HG03045 (cell line): ENCODE results near the gene DPAGT1.
"Not testable (repeated sequence)": the region's sequence is repeated elsewhere in the genome, so short reads cannot be mapped to it uniquely, and the experiment has no call there.

Source experiments
- ATAC-seq: cut with Tn5 transposase; IDR thresholded peaks from one replicate; pipeline ENCODE4 v1.9.1; 2021; ENCODE audit warnings: mild to moderate bottlenecking, moderate library complexity; ENCODE audit not compliant: unreplicated experiment

Gene DPAGT1

GRCh38 chr11:119101759-119102423 is at the start of gene DPAGT1:
DPAGT1 (minus strand) TSS chr11:119101853; CDS start chr11:119101655, 198 bp downstream.
- peak; percentile 77 for ATAC-seq

- no peak for ATAC-seq
Observed at GRCh38 chr11:119149786-119150275, 48.2 kb upstream of the DPAGT1 start.

DNA sequence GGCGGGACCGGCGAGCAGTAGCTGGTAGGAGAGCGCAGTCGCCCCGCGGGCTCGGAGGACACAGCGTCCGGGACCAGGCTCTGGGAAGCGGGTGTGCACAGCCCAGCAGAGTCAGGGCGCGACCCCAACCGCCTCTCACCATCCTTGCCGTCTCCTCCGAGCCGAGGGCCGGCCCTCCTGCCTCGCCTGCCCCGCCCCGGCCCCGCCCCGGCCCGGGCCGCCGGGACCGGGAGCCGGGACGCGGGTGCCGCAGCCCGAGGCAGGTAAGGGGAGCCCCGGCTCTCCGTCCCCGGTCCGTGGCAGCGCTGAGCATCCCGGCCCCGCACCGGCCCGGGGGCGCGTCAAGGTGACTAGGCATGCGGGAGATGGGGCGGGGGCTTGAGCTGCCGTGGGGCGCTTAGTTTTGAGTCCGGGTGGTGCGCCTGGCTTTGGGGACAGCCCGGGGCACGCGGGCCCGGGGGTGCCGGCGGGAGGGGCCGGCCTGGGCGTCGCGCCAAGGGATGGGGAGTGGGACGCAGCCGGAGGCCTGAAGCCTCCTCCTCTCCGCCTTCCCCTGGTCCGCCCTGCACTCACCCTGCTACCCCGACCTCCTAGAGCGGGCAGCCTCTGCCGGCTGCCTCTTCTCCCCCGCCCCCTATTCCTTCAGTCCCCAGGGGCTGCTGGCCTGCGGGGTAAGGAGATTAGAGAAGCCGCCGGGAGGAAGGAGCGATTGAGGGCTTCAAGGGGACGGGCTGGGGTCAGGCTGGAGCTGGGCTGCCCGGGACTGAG is 47.5 kb upstream of the DPAGT1 start, which contains the start of gene ABCG4:
ABCG4 (plus strand) TSS at position 35 of the 768 bp plus-strand sequence. CDS start 914 bp downstream, outside the sequence.
- no peak for ATAC-seq

GRCh38 chr11:119148720-119149017 is 47.0 kb upstream of the DPAGT1 start:
- ATAC-seq = no peak

DNA sequence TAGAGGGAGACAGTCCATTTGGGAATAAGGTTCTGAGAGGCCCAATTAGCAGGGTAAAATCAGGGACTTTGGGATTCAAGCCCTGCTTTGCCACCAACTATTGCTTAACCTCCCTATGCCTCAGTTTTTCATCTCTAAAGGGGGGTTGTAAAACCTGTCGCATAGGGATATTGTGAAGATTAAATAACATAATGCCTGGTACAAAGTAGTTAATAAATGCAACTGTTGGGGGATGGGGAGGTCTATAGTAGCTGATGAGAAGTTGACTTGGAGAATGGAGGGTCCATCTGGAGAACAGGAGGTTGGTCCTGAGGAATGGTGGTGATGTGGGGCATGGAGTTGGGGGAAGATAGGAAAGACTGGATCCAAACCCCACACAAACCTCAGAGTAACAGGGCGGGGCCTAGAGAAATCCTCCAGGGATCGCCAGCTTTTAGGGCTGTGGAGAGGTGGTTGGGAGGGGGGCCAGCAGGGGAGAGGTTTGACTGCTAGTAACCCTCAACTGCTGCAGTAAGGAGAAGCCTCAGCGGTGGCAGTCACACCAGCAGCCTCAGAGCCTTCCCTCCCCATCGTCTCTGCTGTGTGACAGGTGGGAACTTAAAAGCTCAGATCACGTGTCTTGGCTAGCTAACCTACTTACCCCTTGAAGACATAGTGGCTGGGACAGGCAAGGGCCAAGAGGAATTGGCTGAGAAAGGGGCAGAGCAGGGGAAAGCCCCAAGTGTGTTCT is 46.1 kb upstream of the DPAGT1 start:
- no peak for ATAC-seq

GRCh38 chr11:119145551-119145950 is 43.9 kb upstream of the DPAGT1 start:
- ATAC-seq = no peak

GRCh38 chr11:119144825-119145486 is 43.3 kb upstream of the DPAGT1 start:
- ATAC-seq = no peak

GRCh38 chr11:119139276-119139675 is 37.6 kb upstream of the DPAGT1 start:
- ATAC-seq = not testable (repeated sequence)

GRCh38 chr11:119134389-119134978 is 32.8 kb upstream of the DPAGT1 start:
- no peak for ATAC-seq

GRCh38 chr11:119130662-119131061 is 29.0 kb upstream of the DPAGT1 start:
- no peak for ATAC-seq

DNA sequence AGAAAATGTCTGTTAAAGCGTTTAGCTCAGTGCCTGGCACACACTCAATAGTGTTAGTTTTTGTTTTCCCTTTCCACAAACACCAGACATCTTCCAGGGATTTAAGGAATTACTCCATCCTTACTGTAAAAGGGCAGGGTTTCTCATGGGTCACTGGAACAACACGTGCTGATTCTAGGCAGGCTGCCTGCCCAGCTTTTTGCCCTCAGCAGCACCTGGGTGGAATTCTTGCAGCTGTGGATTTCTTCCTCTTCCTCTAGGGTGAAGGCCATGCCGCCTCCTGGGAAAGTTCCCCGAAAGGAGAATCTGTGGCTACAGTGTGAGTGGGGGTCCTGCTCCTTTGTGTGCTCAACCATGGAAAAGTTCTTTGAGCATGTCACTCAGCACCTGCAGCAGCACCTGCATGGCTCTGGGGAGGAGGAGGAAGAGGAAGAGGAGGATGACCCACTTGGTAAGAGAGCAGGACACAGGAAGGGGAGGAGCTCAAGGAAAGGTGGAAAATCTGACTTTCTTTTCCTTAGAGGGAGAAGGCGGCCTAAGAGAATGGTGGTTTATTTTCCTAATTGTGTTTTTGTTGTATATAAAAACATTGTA is 25.1 kb upstream of the DPAGT1 start:
- no peak for ATAC-seq

GRCh38 chr11:119125821-119126220 is 24.2 kb upstream of the DPAGT1 start:
- no peak for ATAC-seq

- ATAC-seq = peak; percentile 0
Observed at GRCh38 chr11:119121811-119122124, 20.1 kb upstream of the DPAGT1 start.

- peak; percentile 94 for ATAC-seq
Observed at GRCh38 chr11:119121008-119121810, 19.6 kb upstream of the DPAGT1 start, which contains the start of gene HINFP. HINFP (plus strand) TSS chr11:119121580; CDS start chr11:119126945, 5,365 bp downstream.

DNA sequence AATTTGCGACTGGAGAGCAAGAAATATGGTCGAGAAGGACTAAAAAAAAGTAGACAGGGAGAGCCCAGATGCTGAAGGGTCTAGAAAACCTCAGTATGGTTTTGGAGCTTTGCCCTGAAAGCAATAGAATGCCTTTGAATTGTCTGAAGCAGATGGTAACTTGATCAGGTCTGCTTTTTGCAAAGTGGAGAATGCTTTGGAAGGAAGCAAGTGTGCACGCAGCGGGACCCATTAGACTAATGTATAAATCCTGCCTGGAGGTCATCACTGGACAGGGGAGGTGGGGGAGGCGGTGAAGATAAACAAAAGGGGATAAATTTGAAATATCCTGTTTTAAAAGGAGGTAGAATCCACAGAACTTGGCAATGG is 19.0 kb upstream of the DPAGT1 start:
- no peak for ATAC-seq

- no peak for ATAC-seq
Observed at GRCh38 chr11:119118946-119119345, 17.3 kb upstream of the DPAGT1 start.

GRCh38 chr11:119118227-119118626 is 16.6 kb upstream of the DPAGT1 start:
- no peak for ATAC-seq

DNA sequence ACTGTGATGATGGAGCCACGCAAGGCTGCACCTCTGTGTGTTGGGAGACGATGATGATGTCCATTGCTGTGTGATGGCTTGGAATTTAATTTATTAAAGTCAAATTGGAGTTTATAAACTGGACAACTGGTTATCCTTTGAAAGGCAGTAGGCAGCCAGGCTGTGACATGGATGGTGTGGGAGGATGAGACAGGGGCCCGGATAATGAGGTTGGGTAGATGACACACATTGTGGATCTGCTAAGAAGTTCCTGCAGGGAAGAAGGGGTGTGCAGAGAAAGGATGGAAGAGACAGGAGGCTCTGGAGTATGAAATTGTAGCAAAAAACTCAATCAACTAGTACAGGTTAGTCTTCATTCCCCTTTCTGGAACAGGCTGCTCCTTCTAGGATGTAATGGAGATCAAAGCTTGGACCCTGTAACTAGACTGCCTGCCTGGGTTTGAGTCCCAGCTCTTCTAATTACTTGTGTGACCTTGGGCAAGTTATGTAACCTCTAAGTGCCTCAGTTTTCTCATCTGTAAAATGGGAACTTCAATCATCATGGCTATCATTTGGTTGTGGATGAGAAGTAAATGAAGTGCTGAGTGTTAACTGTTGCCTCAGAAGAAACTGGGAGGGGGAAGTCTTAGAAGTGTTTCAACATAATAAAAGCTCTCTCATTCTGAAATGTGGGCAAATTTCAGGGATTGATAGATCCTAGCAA is 15.5 kb upstream of the DPAGT1 start:
- ATAC-seq = no peak

DNA sequence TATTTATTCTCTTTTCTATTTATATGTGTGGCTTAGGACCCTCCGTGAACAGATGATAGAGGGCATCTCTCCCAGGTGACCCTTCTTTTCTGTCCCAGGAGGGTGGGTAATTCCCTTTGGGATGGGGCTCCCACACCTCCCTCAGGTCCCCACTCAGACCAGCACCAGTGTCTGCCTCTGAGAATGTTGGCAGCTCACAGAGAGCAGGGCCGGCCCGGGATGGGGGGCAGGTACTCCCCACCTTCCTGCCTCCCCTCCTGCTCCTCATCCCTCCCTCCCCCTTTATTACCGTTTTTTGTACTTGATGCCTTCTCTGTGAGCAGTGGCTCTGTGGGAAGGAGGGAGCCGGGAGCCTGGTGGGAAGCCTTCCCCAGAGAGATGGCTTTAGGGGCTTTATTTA is 14.9 kb upstream of the DPAGT1 start:
- ATAC-seq = no peak
